DOHH2 (cell line): ENCODE data around the gene HOXB6.

Experiments used
- CTCF ChIP-seq: fragments of 200-600 bp; sonication (generic); IDR thresholded peaks from one replicate; pipeline ENCODE4 v1.5.1; 2014; ENCODE audit warnings: antibody characterized with exemption, mild to moderate bottlenecking, low read depth, low read length; ENCODE audit not compliant: poor library complexity, severe bottlenecking
- EZH2phosphoT487 ChIP-seq: fragments of 200-600 bp; sonication (generic); IDR thresholded peaks from 2 replicates; pipeline ENCODE4 v1.6.1; 2017; ENCODE audit warnings: borderline replicate concordance, mild to moderate bottlenecking, antibody characterized with exemption, low read length, moderate library complexity, mixed read lengths

GRCh38 chr17:48597528-48597777 is 7.3 kb downstream of the HOXB6 start:
- TF ChIP-seq CTCF (no peak), EZH2phosphoT487 (no peak)
